DND-41 (cell line): ENCODE measurements around the gene USB1.

Source experiments
- CTCF ChIP-seq: IDR thresholded peaks from 2 replicates; pipeline ENCODE4 v1.5.1; 2012; ENCODE audit warnings: borderline replicate concordance, low read length, moderate library complexity, mild to moderate bottlenecking; ENCODE audit not compliant: poor library complexity, severe bottlenecking; ENCODE audit errors: extremely low read depth
- EZH2 ChIP-seq: IDR thresholded peaks from 3 replicates; pipeline ENCODE4 v1.6.1; 2012; ENCODE audit warnings: borderline replicate concordance, low read depth, mild to moderate bottlenecking, moderate library complexity, low read length, inconsistent platforms; ENCODE audit not compliant: severe bottlenecking

- TF ChIP-seq CTCF (no peak), EZH2 (no peak)
These were observed 39.9 kb downstream of the USB1 start for GRCh38 chr16:58040945-58041627.
